HCT116 (cell line): ENCODE data around the gene ESRRA. TPM values are rescaled to one million over a fixed set of nuclear protein-coding genes. Genes with fewer than 3 reads are reported as not detected.

Experiments used
- ATAC-seq: fragments of 200-7000 bp; cut with Tn5 transposase; 2 replicates; pipeline ENCODE4 v1.9.1; 2020; ENCODE audit warnings: mild to moderate bottlenecking, moderate library complexity
- BruUV-seq: library from RNA; stranded (reverse); fragments of 400-500 nt; replicated peaks from 2 replicates; lab custom pipeline; 2021; lab: Mats Ljungman, UMichigan
- CTCF ChIA-PET: fragments of 300-600 bp; sonication (Branson Sonifier 250); formaldehyde crosslinking; loops from one replicate; lab custom pipeline; 2021; ENCODE audit warnings: antibody characterized with exemption; lab: Charles Lee
- POLR2A ChIA-PET: fragments of 300-600, 350-600 bp; sonication (Branson Sonifier 250); formaldehyde crosslinking; loops from one replicate; lab custom pipeline; 2021; ENCODE audit warnings: antibody characterized with exemption; lab: Charles Lee
- RAD21 ChIA-PET, 2 experiments: fragments of 300-600 bp; sonication (Branson Sonifier 250); formaldehyde crosslinking; loops; one replicate each; lab custom pipeline; 2023; ENCODE audit warnings: low total read pairs in 2 of 2; ENCODE audit not compliant: uncharacterized antibody in 2 of 2, unreplicated experiment in 2 of 2, low non-redundant PET in 1 of 2; lab: Charles Lee
- DNase-seq: peaks from one replicate; pipeline ENCODE4 v3.0.0-alpha.2; 2010; ENCODE audit warnings: low read depth, low spot score
- H2AFZ ChIP-seq: fragments of 200-600 bp; shearing (Covaris generic), sonication (generic); 2 replicates; pipeline ENCODE4 v1.6.1; 2017; ENCODE audit warnings: low read depth, mixed run types, mixed read lengths, antibody characterized with exemption, low read length; ENCODE audit not compliant: poor library complexity, severe bottlenecking
- H3K27ac ChIP-seq: 2 replicates; pipeline ENCODE4 v1.5.1; 2012; ENCODE audit warnings: low read depth, low read length
- H3K27me3 ChIP-seq: fragments of 200-600 bp; sonication (generic); 2 replicates; pipeline ENCODE4 v1.6.1; 2016; ENCODE audit warnings: mixed run types, low read length, mixed read lengths; ENCODE audit not compliant: insufficient read depth
- H3K36me3 ChIP-seq, 2 experiments: fragments of 200-500 bp in 1 of 2; fragments of 200-600 bp in 1 of 2; sonication (Bioruptor generic) in 1 of 2; sonication (generic) in 1 of 2; 2 replicates each; pipeline versions ENCODE4 v1.5.1 to v1.6.1; 2014 to 2016; ENCODE audit warnings: low read length in 2 of 2, inconsistent platforms in 1 of 2, mixed read lengths in 1 of 2, mixed run types in 1 of 2; ENCODE audit not compliant: insufficient read depth in 2 of 2, control insufficient read depth in 1 of 2
- H3K4me1 ChIP-seq, 2 experiments: fragments of 200-600 bp in 1 of 2; sonication (generic) in 1 of 2; 2 replicates each; pipeline versions ENCODE4 v1.5.1 to v1.6.1; 2012 to 2017; ENCODE audit warnings: low read length in 2 of 2, inconsistent platforms in 1 of 2, mild to moderate bottlenecking in 1 of 2, mixed read lengths in 1 of 2, mixed run types in 1 of 2, moderate library complexity in 1 of 2; ENCODE audit not compliant: insufficient read depth in 2 of 2, control insufficient read depth in 1 of 2
- H3K4me2 ChIP-seq: fragments of 200-600 bp; sonication (generic); 2 replicates; pipeline ENCODE4 v1.6.1; 2017; ENCODE audit warnings: mixed run types, low read length, mixed read lengths
- H3K4me3 ChIP-seq, 2 experiments: fragments of 200-600 bp in 1 of 2; sonication (generic) in 1 of 2; replicated peaks in 1 of 2; 2 replicates each; pipeline ENCODE4 v1.5.1; 2011 to 2016; ENCODE audit warnings: low read length in 2 of 2, control low read depth in 1 of 2, low read depth in 1 of 2, mild to moderate bottlenecking in 1 of 2, mixed read lengths in 1 of 2, mixed run types in 1 of 2
- H3K79me2 ChIP-seq: fragments of 200-600 bp; sonication (generic); 2 replicates; pipeline ENCODE4 v1.6.1; 2017; ENCODE audit warnings: mild to moderate bottlenecking, mixed run types, low read length, moderate library complexity, mixed read lengths; ENCODE audit not compliant: insufficient read depth
- H3K9ac ChIP-seq: fragments of 200-600 bp; sonication (generic); 2 replicates; pipeline ENCODE4 v1.6.1; 2016; ENCODE audit warnings: low read length, mixed read lengths
- H3K9me2 ChIP-seq: fragments of 200-600 bp; sonication (generic), shearing (Covaris generic); 2 replicates; pipeline ENCODE4 v1.6.1; 2017; ENCODE audit warnings: mixed run types, mild to moderate bottlenecking, moderate library complexity; ENCODE audit not compliant: insufficient read depth
- H3K9me3 ChIP-seq, 2 experiments: fragments of 200-500 bp in 1 of 2; fragments of 200-600 bp in 1 of 2; sonication (Bioruptor generic) in 1 of 2; sonication (generic) in 1 of 2; 2 replicates each; pipeline ENCODE4 v1.6.1; 2014 to 2017; ENCODE audit warnings: low read length in 2 of 2, mixed read lengths in 2 of 2, inconsistent platforms in 1 of 2, low read depth in 1 of 2, mild to moderate bottlenecking in 1 of 2, mixed run types in 1 of 2, moderate library complexity in 1 of 2; ENCODE audit not compliant: control insufficient read depth in 1 of 2, insufficient read depth in 1 of 2
- H4K20me1 ChIP-seq: fragments of 200-600 bp; sonication (generic), shearing (Covaris generic); 2 replicates; pipeline ENCODE4 v1.6.1; 2017; ENCODE audit warnings: mixed run types, mild to moderate bottlenecking, moderate library complexity; ENCODE audit not compliant: insufficient read depth
- CBX3 ChIP-seq: IDR thresholded peaks from 2 replicates; pipeline ENCODE4 v1.6.1; 2012; ENCODE audit warnings: low read depth
- CTCF ChIP-seq, 3 experiments: fragments of 200-600 bp in 1 of 3; sonication (generic) in 1 of 3; IDR thresholded peaks in 2 of 3; conservative IDR thresholded peaks in 1 of 3; 2 replicates each; pipeline ENCODE4 v1.5.1; 2012 to 2017; ENCODE audit warnings: low read depth in 2 of 3, low read length in 2 of 3, antibody characterized with exemption in 1 of 3, borderline replicate concordance in 1 of 3, control low read depth in 1 of 3, mild to moderate bottlenecking in 1 of 3, mixed read lengths in 1 of 3, mixed run types in 1 of 3, moderate library complexity in 1 of 3; ENCODE audit not compliant: insufficient read depth in 1 of 3
- EZH2 ChIP-seq: fragments of 200-600 bp; sonication (generic); IDR thresholded peaks from 2 replicates; pipeline ENCODE4 v1.6.1; 2017; ENCODE audit warnings: antibody characterized with exemption, mixed run types
- EZH2phosphoT487 ChIP-seq: fragments of 200-600 bp; IDR thresholded peaks from 2 replicates; pipeline ENCODE4 v1.6.1; 2018; ENCODE audit warnings: antibody characterized with exemption, borderline replicate concordance
- POLR2AphosphoS5 ChIP-seq: IDR thresholded peaks from 2 replicates; pipeline ENCODE4 v1.6.1; 2011; ENCODE audit warnings: mild to moderate bottlenecking, low read depth, low read length, moderate library complexity
- REST ChIP-seq: IDR thresholded peaks from 2 replicates; pipeline ENCODE4 v1.6.1; 2012; ENCODE audit warnings: low read depth
- TCF7L2 ChIP-seq: IDR thresholded peaks from 2 replicates; pipeline ENCODE4 v1.7.0; 2011; ENCODE audit warnings: borderline replicate concordance, inconsistent platforms; ENCODE audit not compliant: insufficient read depth, insufficient read length; ENCODE audit errors: extremely low read depth
- YY1 ChIP-seq: IDR thresholded peaks from 2 replicates; pipeline ENCODE4 v1.6.1; 2011; ENCODE audit warnings: low read length, low read depth, moderate library complexity, mild to moderate bottlenecking; ENCODE audit not compliant: insufficient replicate concordance; ENCODE audit errors: extremely low read depth
- ZBTB33 ChIP-seq: IDR thresholded peaks from 2 replicates; pipeline ENCODE4 v1.6.1; 2011; ENCODE audit warnings: mild to moderate bottlenecking, low read length, moderate library complexity; ENCODE audit not compliant: insufficient replicate concordance; ENCODE audit errors: extremely low read depth
- ZNF274 ChIP-seq: fragments of 200-500 bp; sonication (Bioruptor generic); IDR thresholded peaks from 2 replicates; pipeline ENCODE4 v1.6.1; 2014; ENCODE audit warnings: mild to moderate bottlenecking, low read depth, low read length, inconsistent platforms
- intact Hi-C: fragments of 100-400 bp; cut with micrococcal nuclease; formaldehyde crosslinking; loops from 2 replicates; pipeline ENCODE4 v1.10.0; 2022
- total RNA-seq: library from RNA; stranded (reverse); gene quantifications from one replicate; pipeline ENCODE4 v1.2.1, GENCODE V29; 2021; ENCODE audit not compliant: unreplicated experiment

The ESRRA gene
- total RNA-seq, 1 experiment from 2014 or later = 62.7 TPM

- Histone ChIP-seq H3K9me2 (no peaks in the 10 kb centered on the region), H3K27ac (peak overlapping the region; percentile 87), H3K4me1 (peaks cover 28 to 58% of the 10 kb centered on the region in 2 experiments), H3K27me3 (no peaks in the 10 kb centered on the region), H4K20me1 (no peaks in the 10 kb centered on the region), H3K9me3 (no peaks in the 10 kb centered on the region), H3K36me3 (peaks cover 0 to under 1% of the 10 kb centered on the region in 2 experiments; a peak in 1 of 4 replicates)
- RAD21 ChIA-PET = interaction anchor here (0.7 to 3.1 kb wide), 11 partner anchors 20 to 151 kb away, joined by 3 to 29 read pairs (median 5); partner anchors contain the start of genes PRDX5 (in 2 of the 2), TRMT112 (in 2 of the 2) and ESRRA (in 1 of the 2)
- DNase-seq = peak; percentile 60
- POLR2A ChIA-PET = interaction anchor here (0.6 to 1.9 kb wide), 19 partner anchors 9 to 658 kb away, joined by 3 to 18 read pairs (median 4); partner anchors contain the start of genes FKBP2, PRDX5, STIP1 and TRMT112
- TSS peak; percentile 70 for BruUV-seq
- TF ChIP-seq ZBTB33 (peak; percentile 17), POLR2AphosphoS5 (peak; percentile 59), EZH2 (no peak), CTCF (IDR thresholded peaks at IDR 0.05 in 2 of 3, conservative IDR thresholded peaks at IDR 0.05 in 1 of 3; ENCODE audit: borderline replicate concordance in 1 of 3, insufficient read depth in 1 of 3, low read depth in 2 of 3, low read length in 2 of 3) (peak in 2 of 3 experiments; percentile 91 to 93; a peak in 4 of 6 replicates), CBX3 (no peak), ZNF274 (no peak), REST (no peak), EZH2phosphoT487 (no peak), YY1 (peak; percentile 46), TCF7L2 (peak; percentile 43)
- TF ChIP-seq, all 23 proteins: peak for 5
- Histone ChIP-seq H3K4me2 (peak overlapping the region; percentile 84), H2AFZ (peak overlapping the region; percentile 22), H3K79me2 (peaks cover 12% of the 10 kb centered on the region; the same call in 1 of the 2 replicates), H3K4me3 (peak overlapping the region; percentile 51 to 61), H3K9ac (peak overlapping the region; percentile 95)
- intact Hi-C loops = loop anchor here (1.0 to 5.0 kb wide), 6 partner anchors 38 to 367 kb away; partner anchors contain the start of genes NRXN2 and TRMT112
- ATAC-seq = peak; percentile 69
- CTCF ChIA-PET = interaction anchor here (0.7 to 6.2 kb wide), 31 partner anchors 8 to 333 kb away, joined by 3 to 92 read pairs (median 6); partner anchors contain the start of genes ESRRA, FERMT3, PPP1R14B and PRDX5
These were observed 50.0 kb downstream of the ESRRA start for GRCh38 chr11:64355078-64355940.
